Suprapubic skin (tissue), 4 donors: ENCODE results near the gene FGA.

Source experiments
- CTCF ChIP-seq, 2 donors: fragments of 200-600 bp in 1 of 2; fragments of 450-650 bp in 1 of 2; sonication (generic) in 1 of 2; IDR thresholded peaks; one replicate each; pipeline ENCODE4 v1.5.1; 2016 to 2019; ENCODE audit warnings: antibody characterized with exemption in 2 of 2, mild to moderate bottlenecking in 1 of 2, moderate library complexity in 1 of 2
- POLR2A ChIP-seq, 2 donors: fragments of 450-650 bp; IDR thresholded peaks; one replicate each; pipeline ENCODE4 v1.6.1; 2017; ENCODE audit warnings: antibody characterized with exemption in 2 of 2, mild to moderate bottlenecking in 2 of 2, moderate library complexity in 2 of 2
- POLR2AphosphoS5 ChIP-seq, 3 donors: sonication (generic); formaldehyde crosslinking; IDR thresholded peaks; one replicate each; pipeline ENCODE4 v1.6.1; 2017; ENCODE audit warnings: antibody characterized with exemption in 3 of 3

- TF ChIP-seq CTCF (IDR thresholded peaks at IDR 0.05) (no peak), POLR2AphosphoS5 (IDR thresholded peaks at IDR 0.05) (no peak), POLR2A (IDR thresholded peaks at IDR 0.05) (no peak)
Observed at GRCh38 chr4:154583230-154583629, 7.3 kb downstream of the FGA start.
